Measurements from ENCODE around the gene FRG2C.
A peak's percentile ranks its signal among the peaks of the same experiment; 100 is the strongest.
"Not testable (repeated sequence)": the region's sequence is repeated elsewhere in the genome, so short reads cannot be mapped to it uniquely, and the experiment has no call there.

FRG2C gene

GRCh38 chr3:75671287-75672139, 7.4 kb downstream of the FRG2C start:
- Histone ChIP-seq H3K9ac (ENCODE audit: low read depth, low read length) (peak overlapping the region; percentile 61; the same call in 1 of the 2 replicates), H3K9me3 (ENCODE audit: insufficient read depth, low read depth, low read length) (peaks cover 24% of the 10 kb centered on the region), H3K27me3 (ENCODE audit: insufficient read depth, low read length) (peaks cover 68% of the 10 kb centered on the region), H3K4me3 (ENCODE audit: low read length) (peak overlapping the region; percentile 81)
- not testable (repeated sequence) for H3K36me3 ChIP-seq (ENCODE audit: insufficient read depth, low read depth, low read length); H3K27ac ChIP-seq (ENCODE audit: low read length); H3K4me1 ChIP-seq (ENCODE audit: insufficient read depth, low read length)

GRCh38 chr3:75672140-75672775, 8.1 kb downstream of the FRG2C start:
- Histone ChIP-seq H3K9me3 (ENCODE audit: insufficient read depth, low read depth, low read length) (peaks cover 24% of the 10 kb centered on the region), H3K27me3 (ENCODE audit: insufficient read depth, low read length) (peaks cover 60% of the 10 kb centered on the region), H3K9ac (ENCODE audit: low read depth, low read length) (peak overlapping the region; percentile 61; the same call in 1 of the 2 replicates), H3K4me3 (ENCODE audit: low read length) (peak overlapping the region; percentile 81)
- not testable (repeated sequence) for H3K36me3 ChIP-seq (ENCODE audit: insufficient read depth, low read depth, low read length); H3K4me1 ChIP-seq (ENCODE audit: insufficient read depth, low read length); H3K27ac ChIP-seq (ENCODE audit: low read length)

- not testable (repeated sequence) for H3K4me3 ChIP-seq (ENCODE audit: low read length); H3K9ac ChIP-seq (ENCODE audit: low read depth, low read length); H3K27ac ChIP-seq (ENCODE audit: low read length); H3K36me3 ChIP-seq (ENCODE audit: insufficient read depth, low read depth, low read length); H3K4me1 ChIP-seq (ENCODE audit: insufficient read depth, low read length); H3K27me3 ChIP-seq (ENCODE audit: insufficient read depth, low read length); H3K9me3 ChIP-seq (ENCODE audit: insufficient read depth, low read depth, low read length)
Observed at GRCh38 chr3:75683965-75684364, 19.8 kb downstream of the FRG2C start.

- Histone ChIP-seq H3K27me3 (ENCODE audit: insufficient read depth, low read length) (no peaks in the 10 kb centered on the region), H3K27ac (ENCODE audit: low read length) (no peak overlapping the region), H3K4me3 (ENCODE audit: low read length) (no peak overlapping the region), H3K36me3 (ENCODE audit: insufficient read depth, low read depth, low read length) (no peaks in the 10 kb centered on the region), H3K9me3 (ENCODE audit: insufficient read depth, low read depth, low read length) (peaks cover 6% of the 10 kb centered on the region), H3K4me1 (ENCODE audit: insufficient read depth, low read length) (no peaks in the 10 kb centered on the region), H3K9ac (ENCODE audit: low read depth, low read length) (no peak overlapping the region)
Observed at GRCh38 chr3:75687323-75687722, 23.2 kb downstream of the FRG2C start.

GRCh38 chr3:75692061-75692460, 27.9 kb downstream of the FRG2C start:
- H3K4me1 ChIP-seq (ENCODE audit: insufficient read depth, low read length), result no peaks in the 10 kb centered on the region
- H3K36me3 ChIP-seq (ENCODE audit: insufficient read depth, low read depth, low read length), result no peaks in the 10 kb centered on the region
- peaks cover 28% of the 10 kb centered on the region for H3K9me3 ChIP-seq (ENCODE audit: insufficient read depth, low read depth, low read length)
- H3K4me3 ChIP-seq (ENCODE audit: low read length), result no peak overlapping the region
- no peaks in the 10 kb centered on the region for H3K27me3 ChIP-seq (ENCODE audit: insufficient read depth, low read length)
- no peak overlapping the region for H3K9ac ChIP-seq (ENCODE audit: low read depth, low read length)
- no peak overlapping the region for H3K27ac ChIP-seq (ENCODE audit: low read length)

All from iPS-20b (cell line).